GM12878 (cell line): ENCODE measurements around the gene CCDC88C. TPM values are rescaled to one million over a fixed set of nuclear protein-coding genes. Genes with fewer than 3 reads are reported as not detected.

Experiments used
- CHD1 ChIP-seq: IDR thresholded peaks from 2 replicates; pipeline ENCODE4 v1.6.1; 2012; ENCODE audit warnings: low read depth, low read length, improper control_type of control experiment
- ETV6 ChIP-seq, 2 experiments: fragments of 450-650 bp in 1 of 2; IDR thresholded peaks in 1 of 2; conservative IDR thresholded peaks in 1 of 2; 2 replicates each; pipeline ENCODE4 v1.6.1; 2014; ENCODE audit warnings: antibody characterized with exemption in 1 of 2, borderline replicate concordance in 1 of 2, low read depth in 1 of 2, mild to moderate bottlenecking in 1 of 2, moderate library complexity in 1 of 2
- IRF4 ChIP-seq: IDR thresholded peaks from 2 replicates; pipeline ENCODE4 v1.6.1; 2011; ENCODE audit warnings: low read depth, low read length
- NFIC ChIP-seq: IDR thresholded peaks from 2 replicates; pipeline ENCODE4 v1.6.1; 2012; ENCODE audit warnings: low read depth, mild to moderate bottlenecking, inconsistent platforms, low read length, moderate library complexity
- PAX5 ChIP-seq: IDR thresholded peaks from 2 replicates; pipeline ENCODE4 v1.6.1; 2011; ENCODE audit warnings: low read depth, low read length, borderline replicate concordance
- POLR2AphosphoS5 ChIP-seq: IDR thresholded peaks from 2 replicates; pipeline ENCODE4 v1.6.1; 2011; ENCODE audit warnings: mild to moderate bottlenecking, low read length, inconsistent platforms
- RBBP5 ChIP-seq: fragments of 200-600 bp; sonication (generic); conservative IDR thresholded peaks from 2 replicates; pipeline ENCODE4 v1.6.1; 2016
- SPI1 ChIP-seq: IDR thresholded peaks from 2 replicates; pipeline ENCODE4 v1.6.1; 2011; ENCODE audit warnings: low read depth, mild to moderate bottlenecking, low read length, moderate library complexity, borderline replicate concordance; ENCODE audit not compliant: insufficient read depth
- TCF12 ChIP-seq: IDR thresholded peaks from 2 replicates; pipeline ENCODE4 v1.6.1; 2011; ENCODE audit warnings: low read depth, mild to moderate bottlenecking, low read length
- YY1 ChIP-seq: IDR thresholded peaks from 2 replicates; pipeline ENCODE4 v1.6.1; 2011; ENCODE audit warnings: low read depth, mild to moderate bottlenecking, low read length
- polyA plus RNA-seq, 11 experiments: library from polyadenylated mRNA; depleted of rRNA in 4 of 11; unstranded in 6 of 11; stranded (reverse) in 5 of 11; fragments of >200 nt; fragmentation: Nextera tagmentation in 4 of 11; fragmentation: Illumina TruSeq in 1 of 11; extraction: Ambion mirVana in 4 of 11; extraction: Trizol in 1 of 11; gene quantifications; 1 replicate in 1 of 11; 2 replicates in 10 of 11; pipeline versions ENCODE4 v1.2.1 to v1.2.3, GENCODE V29; 2011 to 2016; ENCODE audit warnings: inconsistent platforms in 2 of 11, missing spikeins in 2 of 11, low read depth in 1 of 11
- total RNA-seq, 4 experiments: library from RNA; depleted of rRNA in 3 of 4; stranded (reverse); fragments of >200 nt in 3 of 4; fragmentation: Illumina TruSeq in 1 of 4; extraction: Trizol in 1 of 4; gene quantifications; 2 replicates each; pipeline versions ENCODE4 v1.2.1 to v1.2.3, GENCODE V29; 2013 to 2021
- TF ChIP-seq, protein P1 (sequence below): fragments of 450-650 bp; IDR thresholded peaks from 2 replicates; pipeline ENCODE4 v1.6.1; 2017; ENCODE audit warnings: borderline replicate concordance
- TF ChIP-seq, protein P2 (sequence below): IDR thresholded peaks from 2 replicates; pipeline ENCODE4 v1.6.1; 2012; ENCODE audit warnings: low read depth, low read length, improper control_type of control experiment
- TF ChIP-seq, protein P3 (sequence below): fragments of 450-650 bp; IDR thresholded peaks from 2 replicates; pipeline ENCODE4 v1.6.1; 2017; ENCODE audit warnings: mild to moderate bottlenecking, low read depth, inconsistent platforms; ENCODE audit not compliant: poor library complexity, severe bottlenecking
- TF ChIP-seq, protein P4 (sequence below): IDR thresholded peaks from 2 replicates; pipeline ENCODE4 v1.6.1; 2011; ENCODE audit warnings: low read depth, low read length, improper control_type of control experiment, borderline replicate concordance
- TF ChIP-seq, protein P5 (sequence below): fragments of 450-650 bp; formaldehyde crosslinking; IDR thresholded peaks from 2 replicates; pipeline ENCODE4 v1.5.0; 2022; ENCODE audit warnings: mild to moderate bottlenecking, missing genetic modification characterization
- TF ChIP-seq, protein P6 (sequence below): fragments of 450-650 bp; IDR thresholded peaks from 2 replicates; pipeline ENCODE4 v1.6.1; 2016; ENCODE audit warnings: mild to moderate bottlenecking, moderate library complexity, borderline replicate concordance

CCDC88C gene
- total and polyA plus RNA-seq, 10 of the 15 experiments (the other 5 are each of a cell fraction or from before 2014, with no cell fraction given), result 4.0 to 79.6 (median 36.6) TPM

DNA sequence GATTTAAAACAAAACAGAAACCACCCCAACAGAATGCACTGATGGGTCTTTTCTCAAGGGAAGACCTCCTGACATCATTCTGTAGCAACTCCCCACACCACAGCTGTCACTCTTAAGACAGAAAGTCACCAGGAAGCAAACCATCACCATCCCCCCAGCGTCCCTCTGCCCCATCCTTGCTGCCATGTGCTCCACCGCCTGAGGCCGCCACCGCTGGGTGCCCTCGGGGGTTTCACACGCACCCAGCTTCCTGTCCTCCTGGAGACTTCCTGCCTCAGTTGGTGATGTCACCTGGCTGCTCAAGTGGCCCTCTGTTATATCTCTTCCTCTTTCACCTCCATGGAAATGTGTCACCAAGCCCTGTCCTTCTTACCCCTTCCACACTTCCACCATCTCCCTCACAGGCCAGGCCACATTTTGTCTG is 101.8 kb downstream of the CCDC88C start (continued):
- TF ChIP-seq, protein P1, sequence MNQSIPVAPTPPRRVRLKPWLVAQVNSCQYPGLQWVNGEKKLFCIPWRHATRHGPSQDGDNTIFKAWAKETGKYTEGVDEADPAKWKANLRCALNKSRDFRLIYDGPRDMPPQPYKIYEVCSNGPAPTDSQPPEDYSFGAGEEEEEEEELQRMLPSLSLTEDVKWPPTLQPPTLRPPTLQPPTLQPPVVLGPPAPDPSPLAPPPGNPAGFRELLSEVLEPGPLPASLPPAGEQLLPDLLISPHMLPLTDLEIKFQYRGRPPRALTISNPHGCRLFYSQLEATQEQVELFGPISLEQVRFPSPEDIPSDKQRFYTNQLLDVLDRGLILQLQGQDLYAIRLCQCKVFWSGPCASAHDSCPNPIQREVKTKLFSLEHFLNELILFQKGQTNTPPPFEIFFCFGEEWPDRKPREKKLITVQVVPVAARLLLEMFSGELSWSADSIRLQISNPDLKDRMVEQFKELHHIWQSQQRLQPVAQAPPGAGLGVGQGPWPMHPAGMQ, result no peak
- TF ChIP-seq YY1 (0 out of 2 replicates have a peak, but pooled peaks have one; percentile 9), IRF4 (peak; percentile 66; the same call in 1 of the 2 replicates), SPI1 (peak; percentile 70; the same call in 1 of the 2 replicates), TCF12 (peak; percentile 82), CHD1 (no peak), NFIC (peak; percentile 86), POLR2AphosphoS5 (peak; percentile 69; the same call in 1 of the 2 replicates), RBBP5 (no peak), ETV6 (conservative IDR thresholded peaks at IDR 0.05 in 1 of 2, IDR thresholded peaks at IDR 0.05 in 1 of 2; ENCODE audit: borderline replicate concordance in 1 of 2, low read depth in 1 of 2) (peak in 1 of 2 experiments; percentile 95; a peak in 2 of 4 replicates), PAX5 (peak; percentile 64; the same call in 1 of the 2 replicates)
- TF ChIP-seq, protein P2, sequence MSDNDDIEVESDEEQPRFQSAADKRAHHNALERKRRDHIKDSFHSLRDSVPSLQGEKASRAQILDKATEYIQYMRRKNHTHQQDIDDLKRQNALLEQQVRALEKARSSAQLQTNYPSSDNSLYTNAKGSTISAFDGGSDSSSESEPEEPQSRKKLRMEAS, result peak; percentile 86
- TF ChIP-seq, protein P3, sequence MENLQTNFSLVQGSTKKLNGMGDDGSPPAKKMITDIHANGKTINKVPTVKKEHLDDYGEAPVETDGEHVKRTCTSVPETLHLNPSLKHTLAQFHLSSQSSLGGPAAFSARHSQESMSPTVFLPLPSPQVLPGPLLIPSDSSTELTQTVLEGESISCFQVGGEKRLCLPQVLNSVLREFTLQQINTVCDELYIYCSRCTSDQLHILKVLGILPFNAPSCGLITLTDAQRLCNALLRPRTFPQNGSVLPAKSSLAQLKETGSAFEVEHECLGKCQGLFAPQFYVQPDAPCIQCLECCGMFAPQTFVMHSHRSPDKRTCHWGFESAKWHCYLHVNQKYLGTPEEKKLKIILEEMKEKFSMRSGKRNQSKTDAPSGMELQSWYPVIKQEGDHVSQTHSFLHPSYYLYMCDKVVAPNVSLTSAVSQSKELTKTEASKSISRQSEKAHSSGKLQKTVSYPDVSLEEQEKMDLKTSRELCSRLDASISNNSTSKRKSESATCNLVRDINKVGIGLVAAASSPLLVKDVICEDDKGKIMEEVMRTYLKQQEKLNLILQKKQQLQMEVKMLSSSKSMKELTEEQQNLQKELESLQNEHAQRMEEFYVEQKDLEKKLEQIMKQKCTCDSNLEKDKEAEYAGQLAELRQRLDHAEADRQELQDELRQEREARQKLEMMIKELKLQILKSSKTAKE, result peak; percentile 54
- TF ChIP-seq, protein P4, sequence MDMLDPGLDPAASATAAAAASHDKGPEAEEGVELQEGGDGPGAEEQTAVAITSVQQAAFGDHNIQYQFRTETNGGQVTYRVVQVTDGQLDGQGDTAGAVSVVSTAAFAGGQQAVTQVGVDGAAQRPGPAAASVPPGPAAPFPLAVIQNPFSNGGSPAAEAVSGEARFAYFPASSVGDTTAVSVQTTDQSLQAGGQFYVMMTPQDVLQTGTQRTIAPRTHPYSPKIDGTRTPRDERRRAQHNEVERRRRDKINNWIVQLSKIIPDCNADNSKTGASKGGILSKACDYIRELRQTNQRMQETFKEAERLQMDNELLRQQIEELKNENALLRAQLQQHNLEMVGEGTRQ, result no peak
- TF ChIP-seq, protein P5, sequence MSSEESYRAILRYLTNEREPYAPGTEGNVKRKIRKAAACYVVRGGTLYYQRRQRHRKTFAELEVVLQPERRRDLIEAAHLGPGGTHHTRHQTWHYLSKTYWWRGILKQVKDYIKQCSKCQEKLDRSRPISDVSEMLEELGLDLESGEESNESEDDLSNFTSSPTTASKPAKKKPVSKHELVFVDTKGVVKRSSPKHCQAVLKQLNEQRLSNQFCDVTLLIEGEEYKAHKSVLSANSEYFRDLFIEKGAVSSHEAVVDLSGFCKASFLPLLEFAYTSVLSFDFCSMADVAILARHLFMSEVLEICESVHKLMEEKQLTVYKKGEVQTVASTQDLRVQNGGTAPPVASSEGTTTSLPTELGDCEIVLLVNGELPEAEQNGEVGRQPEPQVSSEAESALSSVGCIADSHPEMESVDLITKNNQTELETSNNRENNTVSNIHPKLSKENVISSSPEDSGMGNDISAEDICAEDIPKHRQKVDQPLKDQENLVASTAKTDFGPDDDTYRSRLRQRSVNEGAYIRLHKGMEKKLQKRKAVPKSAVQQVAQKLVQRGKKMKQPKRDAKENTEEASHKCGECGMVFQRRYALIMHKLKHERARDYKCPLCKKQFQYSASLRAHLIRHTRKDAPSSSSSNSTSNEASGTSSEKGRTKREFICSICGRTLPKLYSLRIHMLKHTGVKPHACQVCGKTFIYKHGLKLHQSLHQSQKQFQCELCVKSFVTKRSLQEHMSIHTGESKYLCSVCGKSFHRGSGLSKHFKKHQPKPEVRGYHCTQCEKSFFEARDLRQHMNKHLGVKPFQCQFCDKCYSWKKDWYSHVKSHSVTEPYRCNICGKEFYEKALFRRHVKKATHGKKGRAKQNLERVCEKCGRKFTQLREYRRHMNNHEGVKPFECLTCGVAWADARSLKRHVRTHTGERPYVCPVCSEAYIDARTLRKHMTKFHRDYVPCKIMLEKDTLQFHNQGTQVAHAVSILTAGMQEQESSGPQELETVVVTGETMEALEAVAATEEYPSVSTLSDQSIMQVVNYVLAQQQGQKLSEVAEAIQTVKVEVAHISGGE (CRISPR knock-in tag), result no peak
- TF ChIP-seq, protein P6, sequence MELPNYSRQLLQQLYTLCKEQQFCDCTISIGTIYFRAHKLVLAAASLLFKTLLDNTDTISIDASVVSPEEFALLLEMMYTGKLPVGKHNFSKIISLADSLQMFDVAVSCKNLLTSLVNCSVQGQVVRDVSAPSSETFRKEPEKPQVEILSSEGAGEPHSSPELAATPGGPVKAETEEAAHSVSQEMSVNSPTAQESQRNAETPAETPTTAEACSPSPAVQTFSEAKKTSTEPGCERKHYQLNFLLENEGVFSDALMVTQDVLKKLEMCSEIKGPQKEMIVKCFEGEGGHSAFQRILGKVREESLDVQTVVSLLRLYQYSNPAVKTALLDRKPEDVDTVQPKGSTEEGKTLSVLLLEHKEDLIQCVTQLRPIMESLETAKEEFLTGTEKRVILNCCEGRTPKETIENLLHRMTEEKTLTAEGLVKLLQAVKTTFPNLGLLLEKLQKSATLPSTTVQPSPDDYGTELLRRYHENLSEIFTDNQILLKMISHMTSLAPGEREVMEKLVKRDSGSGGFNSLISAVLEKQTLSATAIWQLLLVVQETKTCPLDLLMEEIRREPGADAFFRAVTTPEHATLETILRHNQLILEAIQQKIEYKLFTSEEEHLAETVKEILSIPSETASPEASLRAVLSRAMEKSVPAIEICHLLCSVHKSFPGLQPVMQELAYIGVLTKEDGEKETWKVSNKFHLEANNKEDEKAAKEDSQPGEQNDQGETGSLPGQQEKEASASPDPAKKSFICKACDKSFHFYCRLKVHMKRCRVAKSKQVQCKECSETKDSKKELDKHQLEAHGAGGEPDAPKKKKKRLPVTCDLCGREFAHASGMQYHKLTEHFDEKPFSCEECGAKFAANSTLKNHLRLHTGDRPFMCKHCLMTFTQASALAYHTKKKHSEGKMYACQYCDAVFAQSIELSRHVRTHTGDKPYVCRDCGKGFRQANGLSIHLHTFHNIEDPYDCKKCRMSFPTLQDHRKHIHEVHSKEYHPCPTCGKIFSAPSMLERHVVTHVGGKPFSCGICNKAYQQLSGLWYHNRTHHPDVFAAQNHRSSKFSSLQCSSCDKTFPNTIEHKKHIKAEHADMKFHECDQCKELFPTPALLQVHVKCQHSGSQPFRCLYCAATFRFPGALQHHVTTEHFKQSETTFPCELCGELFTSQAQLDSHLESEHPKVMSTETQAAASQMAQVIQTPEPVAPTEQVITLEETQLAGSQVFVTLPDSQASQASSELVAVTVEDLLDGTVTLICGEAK, result peak; percentile 59; the same call in 1 of the 2 replicates
